Measurements from ENCODE around the gene C7orf33.

C7orf33 gene

DNA sequence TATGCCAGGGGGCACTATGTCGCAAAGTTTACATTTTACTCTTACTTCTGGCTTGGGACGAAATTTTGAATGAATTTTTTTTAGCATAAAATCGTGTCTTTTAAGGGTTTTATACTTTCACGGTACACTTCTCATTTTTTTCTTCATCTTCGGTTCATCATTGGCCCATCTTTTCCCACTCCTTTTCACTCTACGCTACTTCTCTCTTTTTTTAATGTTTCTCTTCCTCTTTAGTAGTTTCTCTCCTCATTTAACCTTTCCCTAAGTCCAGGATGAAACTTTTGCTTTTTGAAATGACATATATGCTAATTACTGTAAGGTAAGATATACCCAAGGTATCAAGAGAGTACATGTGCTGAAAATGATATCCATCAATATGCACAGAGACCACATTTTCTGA, 39.5 kb downstream of the C7orf33 start:
- no peak for DNase-seq

DNA sequence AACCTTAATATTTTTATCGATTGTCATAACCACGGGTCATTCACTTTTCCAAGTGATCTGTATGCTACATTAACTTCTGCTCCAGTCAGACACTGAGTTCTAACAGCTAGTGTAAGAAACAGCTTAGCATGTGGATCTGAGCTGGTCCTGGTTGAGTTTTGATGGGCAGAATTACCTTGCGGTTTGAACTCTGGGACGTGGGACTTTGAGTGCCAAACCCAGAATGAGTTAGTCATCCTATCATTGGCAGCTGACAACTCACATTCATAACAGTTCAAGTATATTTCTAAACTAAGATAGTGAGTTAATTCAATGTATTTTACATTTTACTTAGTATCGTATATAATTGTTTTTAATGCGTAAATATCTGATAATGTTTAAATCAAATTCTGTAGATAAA, 43.2 kb downstream of the C7orf33 start:
- peak in 1 of 5 donors; percentile 38 for DNase-seq

- no peak for DNase-seq
These were observed 46.5 kb downstream of the C7orf33 start for GRCh38 chr7:148637094-148637493.

GRCh38 chr7:148645898-148646297, 55.3 kb downstream of the C7orf33 start:
- no peak for DNase-seq

GRCh38 chr7:148650232-148650858, 59.8 kb downstream of the C7orf33 start:
- no peak for DNase-seq

DNA sequence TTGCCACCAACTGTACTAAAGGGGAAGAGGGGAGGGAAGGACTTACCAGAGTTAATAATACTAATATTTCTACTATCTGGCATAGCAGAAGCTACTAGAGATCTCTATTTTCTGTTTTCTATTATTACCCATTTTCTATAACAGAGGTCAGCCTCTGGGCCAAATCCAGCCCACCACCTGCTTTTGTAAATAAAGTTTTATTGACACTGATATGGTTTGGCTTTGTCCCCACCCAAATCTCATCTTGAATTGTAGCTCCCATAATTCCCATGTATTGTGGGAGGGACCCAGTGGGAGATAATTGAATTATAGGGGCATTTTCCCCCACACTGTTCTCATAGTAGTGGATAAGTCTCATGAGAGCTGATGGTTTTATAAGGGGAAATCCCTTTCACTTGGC, 62.2 kb downstream of the C7orf33 start:
- no peak for DNase-seq

DNA sequence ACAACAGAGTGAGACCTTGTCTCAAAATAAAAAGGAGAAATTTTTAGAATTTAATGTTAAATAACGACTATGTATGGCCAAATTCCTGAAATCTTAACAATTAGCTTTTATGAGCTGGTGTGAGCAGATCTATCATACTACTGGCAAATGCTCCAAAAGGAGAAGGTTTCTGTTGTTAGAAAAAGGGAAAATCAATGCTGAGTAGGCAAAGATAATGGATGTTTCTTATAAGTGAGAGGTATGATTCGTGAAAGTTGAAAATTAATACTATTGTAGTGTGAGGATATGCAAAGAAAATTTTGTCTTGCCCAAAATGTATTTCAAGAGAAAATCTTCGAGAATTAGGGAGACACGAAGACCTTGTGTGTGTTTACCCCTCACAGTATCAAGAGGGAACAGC, 67.4 kb downstream of the C7orf33 start:
- DNase-seq = no peak

GRCh38 chr7:148661471-148661870, 70.9 kb downstream of the C7orf33 start:
- DNase-seq = peak in 1 of 5 donors; percentile 10

DNA sequence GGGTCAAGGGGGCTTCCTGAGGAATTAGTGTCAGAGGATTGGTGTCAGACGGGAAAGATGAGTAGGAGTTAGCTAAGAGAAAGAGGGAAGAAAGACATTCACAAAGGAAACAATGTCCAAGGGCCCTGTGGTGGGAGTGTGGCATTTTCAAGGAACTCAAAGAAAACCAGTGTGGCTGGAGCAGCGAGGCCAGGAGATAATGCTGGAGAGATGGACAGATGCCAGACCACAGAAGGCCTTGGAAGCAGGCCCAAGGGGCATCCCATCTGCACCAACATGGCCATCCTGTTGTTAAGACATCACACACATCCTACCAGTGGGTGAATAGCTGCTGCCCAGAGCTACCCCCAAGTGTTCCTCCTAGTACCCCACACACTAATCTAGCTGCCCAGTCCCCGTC, 72.1 kb downstream of the C7orf33 start:
- no peak for DNase-seq

DNA sequence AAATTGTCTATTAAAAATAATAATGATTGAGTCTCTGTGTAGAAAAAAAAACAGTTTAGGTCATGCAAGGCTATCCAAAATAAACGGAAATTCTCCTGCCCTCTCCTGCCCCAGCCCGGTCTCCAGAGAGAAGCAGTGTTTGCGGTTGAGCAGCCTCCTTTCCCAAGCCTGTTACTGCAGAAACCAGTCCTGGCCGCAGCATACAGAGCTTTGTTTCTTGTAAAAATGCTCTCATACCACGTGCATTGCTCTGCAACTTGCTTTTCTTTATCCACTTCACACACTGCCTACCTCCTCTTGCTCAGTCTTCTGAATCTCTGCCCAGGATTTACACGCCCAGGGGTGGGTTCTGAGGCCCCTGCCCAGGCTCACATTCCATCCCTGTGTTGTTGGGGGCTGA, 73.8 kb downstream of the C7orf33 start:
- DNase-seq = no peak

- no peak for DNase-seq
These were observed 74.7 kb downstream of the C7orf33 start for GRCh38 chr7:148665221-148665620.
